HepG2 (cell line): ENCODE measurements around the gene ADGRE3. TPM values are rescaled to one million over a fixed set of nuclear protein-coding genes. Genes with fewer than 3 reads are reported as not detected.

ENCODE experiments used
- ATAC-seq: fragments of 200-7000 bp; cut with Tn5 transposase; 3 replicates; pipeline ENCODE4 v1.9.1; 2020; ENCODE audit warnings: mild to moderate bottlenecking, moderate library complexity
- BruUV-seq: library from RNA; stranded (reverse); fragments of 400-500 nt; replicated peaks from 2 replicates; lab custom pipeline; 2021; lab: Mats Ljungman, UMichigan
- CTCF ChIA-PET: fragments of 300-600 bp; formaldehyde crosslinking; extraction: SDS; loops from one replicate; lab custom pipeline; 2021; ENCODE audit warnings: low total read pairs, inconsistent platforms, low intra/inter-chr PET ratio; lab: Yijun Ruan, JAX
- POLR2A ChIA-PET: fragments of 350-600 bp; sonication (Branson Sonifier 250); formaldehyde crosslinking; loops from one replicate; lab custom pipeline; 2020; ENCODE audit warnings: antibody characterized with exemption, inconsistent platforms; lab: Yijun Ruan, JAX
- DNase-seq: peaks from one replicate; pipeline ENCODE4 v3.0.0-alpha.2; 2015; ENCODE audit warnings: low spot score
- FAIRE-seq: peaks from 3 replicates; lab custom pipeline; 2011; peaks lifted over from hg19 to GRCh38; lab: Jason Lieb, UNC
- H2AFZ ChIP-seq: one replicate; pipeline ENCODE4 v1.6.1; 2011; ENCODE audit warnings: low read length, inconsistent platforms
- H3K27ac ChIP-seq: fragments of 300-600 bp; 3 replicates; pipeline ENCODE4 v1.8.0; 2011; ENCODE audit warnings: mixed run types, mild to moderate bottlenecking, mixed read lengths, low read length, inconsistent platforms; ENCODE audit not compliant: insufficient read depth; ENCODE audit errors: extremely low read length
- H3K27me3 ChIP-seq, 2 experiments: fragments of 200-600 bp in 1 of 2; 2 replicates in 1 of 2; 3 replicates in 1 of 2; pipeline versions ENCODE4 v1.6.0 to v1.8.0; 2011; ENCODE audit warnings: low read length in 2 of 2, mild to moderate bottlenecking in 2 of 2, moderate library complexity in 2 of 2, inconsistent platforms in 1 of 2; ENCODE audit not compliant: insufficient read depth in 2 of 2, control insufficient read depth in 1 of 2
- H3K36me3 ChIP-seq, 2 experiments: fragments of 200-600 bp in 1 of 2; replicated peaks in 1 of 2; 2 replicates in 1 of 2; 3 replicates in 1 of 2; pipeline versions ENCODE4 v1.5.1 to v1.8.0; 2011; ENCODE audit warnings: low read length in 2 of 2, inconsistent platforms in 1 of 2; ENCODE audit not compliant: insufficient read depth in 2 of 2, control insufficient read depth in 1 of 2
- H3K4me1 ChIP-seq: 2 replicates; pipeline ENCODE4 v1.5.1; 2012; ENCODE audit warnings: low read length, inconsistent platforms; ENCODE audit not compliant: insufficient read depth
- H3K4me2 ChIP-seq: 2 replicates; pipeline ENCODE4 v1.6.0; 2011; ENCODE audit warnings: low read depth, low read length, inconsistent platforms
- H3K4me3 ChIP-seq, 3 experiments: fragments of 200-600 bp in 1 of 3; sonication (generic), shearing (Covaris generic) in 1 of 3; replicated peaks in 1 of 3; 2 replicates each; pipeline ENCODE4 v1.5.1; 2011 to 2016; ENCODE audit warnings: low read length in 3 of 3, inconsistent platforms in 2 of 3, low read depth in 2 of 3, mild to moderate bottlenecking in 2 of 3, control low read depth in 1 of 3, mixed read lengths in 1 of 3; ENCODE audit not compliant: insufficient read depth in 1 of 3
- H3K79me2 ChIP-seq: one replicate; pipeline ENCODE4 v1.6.1; 2011; ENCODE audit warnings: low read length, inconsistent platforms; ENCODE audit not compliant: insufficient read depth
- H3K9ac ChIP-seq: 2 replicates; pipeline ENCODE4 v1.6.0; 2011; ENCODE audit warnings: mild to moderate bottlenecking, low read depth, low read length, inconsistent platforms; ENCODE audit not compliant: insufficient read depth
- H3K9me3 ChIP-seq: 2 replicates; pipeline ENCODE4 v1.5.1; 2012; ENCODE audit warnings: mild to moderate bottlenecking, low read length
- H4K20me1 ChIP-seq: 2 replicates; pipeline ENCODE4 v1.6.0; 2011; ENCODE audit warnings: inconsistent platforms, mild to moderate bottlenecking, low read length, moderate library complexity; ENCODE audit not compliant: insufficient read depth
- CEBPG ChIP-seq: IDR thresholded peaks from 2 replicates; pipeline ENCODE4 v1.6.1; 2016
- CSRNP1 ChIP-seq: sonication (generic); formaldehyde crosslinking; IDR thresholded peaks from 2 replicates; pipeline ENCODE4 v1.8.1; 2023; ENCODE audit warnings: mild to moderate bottlenecking, missing genetic modification reagents
- FOXO1 ChIP-seq: sonication (generic); formaldehyde crosslinking; IDR thresholded peaks from 2 replicates; pipeline ENCODE4 v1.4.0; 2020; ENCODE audit warnings: missing genetic modification reagents
- GMEB2 ChIP-seq: IDR thresholded peaks from 2 replicates; pipeline ENCODE4 v1.6.1; 2016; ENCODE audit warnings: missing biosample characterization, missing genetic modification reagents, low read depth
- HNF4A ChIP-seq: sonication (generic); formaldehyde crosslinking; IDR thresholded peaks from 2 replicates; pipeline ENCODE4 v1.4.0; 2020; ENCODE audit warnings: missing genetic modification reagents
- PHF5A ChIP-seq: IDR thresholded peaks from one replicate; pipeline ENCODE4 v1.6.1; 2018; ENCODE audit warnings: low read depth, missing genetic modification reagents; ENCODE audit not compliant: unreplicated experiment
- RNF219 ChIP-seq: sonication (generic); formaldehyde crosslinking; IDR thresholded peaks from 2 replicates; pipeline ENCODE4 v1.5.0; 2020; ENCODE audit warnings: mild to moderate bottlenecking, missing genetic modification reagents
- ZFP91 ChIP-seq: sonication (generic); formaldehyde crosslinking; IDR thresholded peaks from 2 replicates; pipeline ENCODE4 v1.9.0; 2022; ENCODE audit warnings: missing genetic modification reagents, mild to moderate bottlenecking, borderline replicate concordance
- ZFX ChIP-seq: sonication (generic); formaldehyde crosslinking; IDR thresholded peaks from 2 replicates; pipeline ENCODE4 v1.4.0; 2020; ENCODE audit warnings: mild to moderate bottlenecking, low read depth, missing genetic modification reagents, moderate library complexity
- ZNF17 ChIP-seq: sonication (generic); formaldehyde crosslinking; IDR thresholded peaks from 2 replicates; pipeline ENCODE4 v1.5.0; 2020; ENCODE audit warnings: mild to moderate bottlenecking, missing genetic modification reagents
- ZNF460 ChIP-seq: sonication (generic); formaldehyde crosslinking; IDR thresholded peaks from 2 replicates; pipeline ENCODE4 v1.5.1; 2020; ENCODE audit warnings: missing genetic modification reagents, mild to moderate bottlenecking, borderline replicate concordance
- ZNF549 ChIP-seq: sonication (generic); formaldehyde crosslinking; IDR thresholded peaks from 2 replicates; pipeline ENCODE4 v1.5.0; 2020; ENCODE audit warnings: missing genetic modification reagents
- ZNF784 ChIP-seq: sonication (generic); formaldehyde crosslinking; IDR thresholded peaks from 2 replicates; pipeline ENCODE4 v1.5.1; 2020; ENCODE audit warnings: missing genetic modification reagents, mild to moderate bottlenecking, borderline replicate concordance
- ZSCAN29 ChIP-seq: sonication (generic); formaldehyde crosslinking; conservative IDR thresholded peaks from 2 replicates; pipeline ENCODE4 v1.4.0; 2020; ENCODE audit warnings: mild to moderate bottlenecking, missing genetic modification reagents
- WGBS: methylation state at CpG from one replicate; pipeline ENCODE4 v1.1.6; 2017; ENCODE audit warnings: low lambda C conversion rate; 5-methylcytosine and 5-hydroxymethylcytosine counted together
- in situ Hi-C: cut with HindIII; loops from 2 replicates; pipeline ENCODE4 v1.10.0; 2017; ENCODE audit warnings: low pct_unique_long_range_greater_than_20kb; ENCODE audit not compliant: extremely low pct_ligation_motif_present
- intact Hi-C: fragments of 100-400 bp; cut with micrococcal nuclease; formaldehyde crosslinking; loops from one replicate; pipeline ENCODE4 v1.10.0; 2022; ENCODE audit not compliant: unreplicated experiment
- polyA plus RNA-seq, 8 experiments: library from polyadenylated mRNA; depleted of rRNA in 3 of 8; stranded (reverse) in 7 of 8; unstranded in 1 of 8; fragments of >200 nt; fragmentation: Illumina TruSeq in 4 of 8; extraction: Trizol in 4 of 8; gene quantifications; 2 replicates each; pipeline versions ENCODE4 v1.2.1 to v1.2.3, GENCODE V29; 2011 to 2016; ENCODE audit warnings: low read depth in 4 of 8, missing spikeins in 1 of 8, mixed read lengths in 1 of 8; ENCODE audit not compliant: insufficient read depth in 1 of 8
- total RNA-seq, 5 experiments: library from RNA; depleted of rRNA; stranded (reverse); fragments of >200 nt; fragmentation: Illumina TruSeq; extraction: Trizol; gene quantifications; 2 replicates each; pipeline ENCODE4 v1.2.3, GENCODE V29; 2016; ENCODE audit warnings: low read depth in 1 of 5

ADGRE3 gene
- total and polyA plus RNA-seq, 2 of the 13 experiments (the other 11 are each of a cell fraction or from before 2014, with no cell fraction given) = not detected

- H4K20me1 ChIP-seq = no peaks in the 10 kb centered on the region
- H3K9me3 ChIP-seq = no peaks in the 10 kb centered on the region
- in situ Hi-C loops (no loop called here), intact Hi-C loops (no loop called here)
- H3K27me3 ChIP-seq = peaks cover 0 to 9% of the 10 kb centered on the region in 2 experiments; a peak in 1 of 5 replicates
- DNase-seq (no peak), FAIRE-seq (no peak), ATAC-seq (no peak)
- no peak overlapping the region for H3K4me2 ChIP-seq
- H3K9ac ChIP-seq = no peak overlapping the region
- H3K79me2 ChIP-seq = no peaks in the 10 kb centered on the region
- POLR2A ChIA-PET = no interaction called here
- peaks cover 8% of the 10 kb centered on the region for H3K4me1 ChIP-seq
- BruUV-seq = no TSS peak
- no peak overlapping the region for H3K27ac ChIP-seq
- no peak overlapping the region for H3K4me3 ChIP-seq
- no peak overlapping the region for H2AFZ ChIP-seq
- CTCF ChIA-PET = no interaction called here
- 0% methylated on average over 3 of the region's 3 CpGs for WGBS
- H3K36me3 ChIP-seq = no peaks in the 10 kb centered on the region
- no peak for TF ChIP-seq FOXO1 (CRISPR knock-in tag)
- TF ChIP-seq ZNF460 = peak; percentile 42
- TF ChIP-seq ZNF784 (CRISPR knock-in tag) = no peak
- no peak for TF ChIP-seq GMEB2 (CRISPR knock-in tag)
- no peak for TF ChIP-seq ZNF549
- TF ChIP-seq HNF4A = peak; percentile 56
- no peak for TF ChIP-seq CSRNP1
- TF ChIP-seq ZFX (CRISPR knock-in tag) = no peak
- TF ChIP-seq ZNF17 (CRISPR knock-in tag) = no peak
- TF ChIP-seq PHF5A (CRISPR knock-in tag) = no peak
- no peak for TF ChIP-seq RNF219 (CRISPR knock-in tag)
- no peak for TF ChIP-seq ZSCAN29
- peak; percentile 68 for TF ChIP-seq CEBPG (CRISPR knock-in tag)
- no peak for TF ChIP-seq ZFP91 (CRISPR knock-in tag)
These were observed 2.3 kb downstream of the ADGRE3 start for GRCh38 chr19:14672188-14672872.
